CD4-positive, alpha-beta T cell (primary cell): Measurements from ENCODE around the gene ERBB3. TPM values are rescaled to one million over a fixed set of nuclear protein-coding genes. Genes with fewer than 3 reads are reported as not detected.
A peak's percentile ranks its signal among the peaks of the same experiment; 100 is the strongest.
"Not testable (repeated sequence)": the region's sequence is repeated elsewhere in the genome, so short reads cannot be mapped to it uniquely, and the experiment has no call there.

Source experiments
- ATAC-seq: fragments of 200-7000 bp; cut with Tn5 transposase; one replicate; pipeline ENCODE4 v1.10.0; 2022; ENCODE audit warnings: mild to moderate bottlenecking; ENCODE audit not compliant: poor library complexity
- CTCF ChIA-PET: fragments of 350-600 bp; sonication (Branson Sonifier 250); formaldehyde crosslinking; loops from one replicate; lab custom pipeline; 2021; ENCODE audit warnings: antibody characterized with exemption, inconsistent platforms; lab: Charles Lee
- POLR2A ChIA-PET: fragments of 350-600 bp; sonication (Branson Sonifier 250); formaldehyde crosslinking; loops from one replicate; lab custom pipeline; 2021; ENCODE audit warnings: antibody characterized with exemption, inconsistent platforms; lab: Charles Lee
- DNase-seq, 14 experiments: peaks; one replicate each; pipeline ENCODE4 v3.0.0-alpha.2; 2013 to 2020; ENCODE audit warnings: mixed read lengths in 2 of 14
- H3K27ac ChIP-seq, 2 donors: one replicate each; pipeline versions ENCODE4 v1.5.1 to v1.7.0; 2013; ENCODE audit warnings: low read length in 2 of 2, low read depth in 1 of 2, mild to moderate bottlenecking in 1 of 2
- H3K27me3 ChIP-seq, 2 experiments: 1 replicate in 1 of 2; 2 replicates in 1 of 2; pipeline versions ENCODE4 v1.6.1 to v1.7.0; 2013; ENCODE audit warnings: low read length in 2 of 2, control low read depth in 1 of 2, mild to moderate bottlenecking in 1 of 2, moderate library complexity in 1 of 2; ENCODE audit not compliant: insufficient read depth in 2 of 2, control insufficient read depth in 1 of 2
- H3K36me3 ChIP-seq: one replicate; pipeline ENCODE4 v1.6.1; 2013; ENCODE audit warnings: low read length, control low read depth; ENCODE audit not compliant: insufficient read depth
- H3K4me1 ChIP-seq: one replicate; pipeline ENCODE4 v1.6.1; 2013; ENCODE audit warnings: low read length, control low read depth; ENCODE audit not compliant: insufficient read depth
- H3K4me3 ChIP-seq: one replicate; pipeline ENCODE4 v1.5.1; 2013; ENCODE audit warnings: mild to moderate bottlenecking, low read length, moderate library complexity
- H3K9me3 ChIP-seq, 2 experiments: 1 replicate in 1 of 2; 2 replicates in 1 of 2; pipeline versions ENCODE4 v1.6.1 to v1.7.0; 2013; ENCODE audit warnings: low read length in 2 of 2, mild to moderate bottlenecking in 2 of 2, control low read depth in 1 of 2, moderate library complexity in 1 of 2; ENCODE audit not compliant: control insufficient read depth in 1 of 2, insufficient read depth in 1 of 2
- H3K27ac Mint-ChIP-seq: one replicate; pipeline ENCODE4 v1.8.0; 2020; ENCODE audit warnings: mixed read lengths
- H3K27me3 Mint-ChIP-seq: one replicate; pipeline ENCODE4 v1.8.0; 2021; ENCODE audit warnings: mixed read lengths
- H3K36me3 Mint-ChIP-seq: one replicate; pipeline ENCODE4 v1.8.0; 2021; ENCODE audit warnings: low read depth, mixed read lengths
- H3K4me1 Mint-ChIP-seq: one replicate; pipeline ENCODE4 v1.8.0; 2021; ENCODE audit warnings: low read depth, mixed read lengths
- H3K4me3 Mint-ChIP-seq: one replicate; pipeline ENCODE4 v1.8.0; 2020; ENCODE audit warnings: mild to moderate bottlenecking, mixed read lengths
- H3K9me3 Mint-ChIP-seq: one replicate; pipeline ENCODE4 v1.8.0; 2020; ENCODE audit warnings: mixed read lengths
- intact Hi-C, 2 experiments: fragments of 100-400 bp; cut with DNase I in 1 of 2; cut with micrococcal nuclease in 1 of 2; formaldehyde crosslinking; loops; one replicate each; pipeline versions ENCODE4 v1.15.1 to v1.9.0; 2023 to 2025; cut with DNase I, micrococcal nuclease
- total RNA-seq, 174 experiments: library from RNA in 2 of 174; stranded (reverse) in 2 of 174; gene quantifications; one replicate each; pipeline ENCODE4 v1.2.3 and lab custom pipeline; 2021 to 2026
- TF ChIP-seq, protein P1 (sequence below): fragments of 200-600 bp; IDR thresholded peaks from one replicate; pipeline ENCODE4 v1.8.0; 2022; ENCODE audit warnings: antibody characterized with exemption, mild to moderate bottlenecking

ERBB3 gene
- total RNA-seq, 2 experiments from 2014 or later, result 0.22 to 0.47 TPM

DNA sequence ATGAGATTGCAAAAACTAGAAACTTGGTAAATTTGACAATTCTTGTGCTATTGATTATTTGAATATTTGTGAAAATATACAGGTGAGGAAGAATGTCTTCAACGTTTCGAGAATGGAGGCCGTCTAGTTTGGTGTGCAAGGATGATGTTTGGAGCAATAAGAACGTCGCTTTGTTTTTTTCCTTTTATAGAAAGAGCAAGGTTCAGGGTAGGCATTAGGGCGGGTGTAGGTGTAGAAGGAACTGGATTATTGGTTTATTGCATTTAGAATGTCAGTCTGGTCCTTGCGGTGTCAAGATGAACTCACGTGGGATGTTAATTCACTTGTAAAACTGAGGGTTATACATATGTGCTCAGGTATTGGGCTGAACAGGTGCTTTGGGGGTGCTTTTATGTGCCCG is 37.1 kb upstream of the ERBB3 start:
- H3K9me3 Mint-ChIP-seq, result no peaks in the 10 kb centered on the region
- Histone ChIP-seq H3K4me1 (peaks cover 34% of the 10 kb centered on the region), H3K27ac (peak overlapping the region; percentile 88 to 90), H3K27me3 (no peaks in the 10 kb centered on the region), H3K4me3 (peak overlapping the region; percentile 95), H3K9me3 (no peaks in the 10 kb centered on the region), H3K36me3 (peaks cover 33% of the 10 kb centered on the region)
- peak overlapping the region; percentile 86 for H3K27ac Mint-ChIP-seq
- CTCF ChIA-PET, result interaction anchor here (2.0 kb wide), 1 partner anchor 46 kb away, joined by 8 read pairs; the partner anchor contains the start of gene SUOX
- DNase-seq (no peak), ATAC-seq (no peak)
- POLR2A ChIA-PET, result interaction anchor here (5.8 kb wide), 1 partner anchor 61 kb away, joined by 32 read pairs; the partner anchor contains the start of gene PA2G4
- peaks cover 57% of the 10 kb centered on the region for H3K4me1 Mint-ChIP-seq
- TF ChIP-seq, protein P1, sequence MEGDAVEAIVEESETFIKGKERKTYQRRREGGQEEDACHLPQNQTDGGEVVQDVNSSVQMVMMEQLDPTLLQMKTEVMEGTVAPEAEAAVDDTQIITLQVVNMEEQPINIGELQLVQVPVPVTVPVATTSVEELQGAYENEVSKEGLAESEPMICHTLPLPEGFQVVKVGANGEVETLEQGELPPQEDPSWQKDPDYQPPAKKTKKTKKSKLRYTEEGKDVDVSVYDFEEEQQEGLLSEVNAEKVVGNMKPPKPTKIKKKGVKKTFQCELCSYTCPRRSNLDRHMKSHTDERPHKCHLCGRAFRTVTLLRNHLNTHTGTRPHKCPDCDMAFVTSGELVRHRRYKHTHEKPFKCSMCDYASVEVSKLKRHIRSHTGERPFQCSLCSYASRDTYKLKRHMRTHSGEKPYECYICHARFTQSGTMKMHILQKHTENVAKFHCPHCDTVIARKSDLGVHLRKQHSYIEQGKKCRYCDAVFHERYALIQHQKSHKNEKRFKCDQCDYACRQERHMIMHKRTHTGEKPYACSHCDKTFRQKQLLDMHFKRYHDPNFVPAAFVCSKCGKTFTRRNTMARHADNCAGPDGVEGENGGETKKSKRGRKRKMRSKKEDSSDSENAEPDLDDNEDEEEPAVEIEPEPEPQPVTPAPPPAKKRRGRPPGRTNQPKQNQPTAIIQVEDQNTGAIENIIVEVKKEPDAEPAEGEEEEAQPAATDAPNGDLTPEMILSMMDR, result no peak
- intact Hi-C loops, result loop anchor here (1.0 to 10.0 kb wide), 8 partner anchors 61 to 301 kb away; partner anchors contain the start of genes PA2G4 (in 2 of the 2), ANKRD52 (in 1 of the 2), DGKA (in 1 of the 2) and DNAJC14 (in 1 of the 2)
- H3K36me3 Mint-ChIP-seq, result peaks cover 50% of the 10 kb centered on the region
- H3K4me3 Mint-ChIP-seq, result peak overlapping the region; percentile 94
- H3K27me3 Mint-ChIP-seq, result no peaks in the 10 kb centered on the region

GRCh38 chr12:56046027-56046780 is 33.8 kb upstream of the ERBB3 start:
- Histone ChIP-seq H3K4me1 (peaks cover 27% of the 10 kb centered on the region), H3K27ac (peak overlapping the region in 1 of 2 donors; percentile 25), H3K27me3 (no peaks in the 10 kb centered on the region), H3K4me3 (no peak overlapping the region), H3K36me3 (peaks cover 33% of the 10 kb centered on the region), H3K9me3 (no peaks in the 10 kb centered on the region)
- no peak overlapping the region for H3K4me3 Mint-ChIP-seq
- H3K4me1 Mint-ChIP-seq, result peaks cover 39% of the 10 kb centered on the region
- H3K9me3 Mint-ChIP-seq, result no peaks in the 10 kb centered on the region
- ChIA-PET POLR2A (interaction anchor here (1.1 to 5.8 kb wide), 5 partner anchors 50 to 217 kb away, joined by 3 to 32 read pairs (median 8); partner anchors contain the start of genes DNAJC14, ESYT1, PA2G4 and ZC3H10), CTCF (interaction anchor here (1.2 to 3.2 kb wide), 11 partner anchors 8 to 144 kb away, joined by 3 to 24 read pairs (median 6); partner anchors contain the start of genes PA2G4, RPL41, SMARCC2 and ZC3H10)
- no peak overlapping the region for H3K27ac Mint-ChIP-seq
- ATAC-seq (no peak), DNase-seq (no peak)
- intact Hi-C loops, result loop anchor here (2.0 to 10.0 kb wide), 6 partner anchors 73 to 421 kb away; partner anchors contain the start of genes NABP2 (in 1 of the 2), ORMDL2 (in 1 of the 2), RNF41 (in 1 of the 2) and SARNP (in 1 of the 2)
- peaks cover 50% of the 10 kb centered on the region for H3K36me3 Mint-ChIP-seq
- H3K27me3 Mint-ChIP-seq, result no peaks in the 10 kb centered on the region
- TF ChIP-seq, protein P1, result no peak

DNA sequence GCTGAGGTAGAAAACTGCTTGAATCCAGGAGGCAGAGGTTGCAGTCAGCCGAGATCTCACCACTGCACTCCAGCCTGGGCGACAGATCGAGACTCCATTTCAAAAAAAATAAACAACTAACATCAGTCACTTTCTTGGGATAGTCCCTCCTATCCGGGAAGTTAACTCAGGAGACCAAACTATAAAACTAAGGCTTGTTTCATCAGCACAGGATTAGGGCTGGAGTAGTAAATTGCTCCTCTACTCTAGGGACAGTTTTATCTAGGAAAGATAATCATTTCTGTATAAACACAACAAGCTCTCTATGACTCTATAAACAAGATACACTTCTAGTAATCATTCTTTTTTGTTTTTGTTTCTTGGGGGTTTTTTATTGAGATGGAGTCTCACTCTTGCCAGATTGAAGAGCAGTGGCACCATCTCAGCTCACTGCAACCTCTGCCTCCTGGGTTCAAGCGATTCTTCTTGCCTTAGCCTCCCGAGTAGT is 26.5 kb upstream of the ERBB3 start:
- Histone ChIP-seq H3K27ac (no peak overlapping the region), H3K27me3 (no peaks in the 10 kb centered on the region), H3K4me1 (peaks cover 5% of the 10 kb centered on the region), H3K4me3 (no peak overlapping the region), H3K36me3 (no peaks in the 10 kb centered on the region), H3K9me3 (no peaks in the 10 kb centered on the region)
- TF ChIP-seq, protein P1, result no peak
- H3K4me3 Mint-ChIP-seq, result no peak overlapping the region
- ChIA-PET POLR2A (interaction anchor here (0.6 kb wide), 1 partner anchor 212 kb away, joined by 3 read pairs; no protein-coding TSS in a partner anchor), CTCF (no interaction called here)
- no peaks in the 10 kb centered on the region for H3K4me1 Mint-ChIP-seq
- intact Hi-C loops, result no loop called here
- ATAC-seq (no peak), DNase-seq (no peak)
- no peaks in the 10 kb centered on the region for H3K9me3 Mint-ChIP-seq
- H3K27ac Mint-ChIP-seq, result no peak overlapping the region
- H3K36me3 Mint-ChIP-seq, result no peaks in the 10 kb centered on the region
- no peaks in the 10 kb centered on the region for H3K27me3 Mint-ChIP-seq

DNA sequence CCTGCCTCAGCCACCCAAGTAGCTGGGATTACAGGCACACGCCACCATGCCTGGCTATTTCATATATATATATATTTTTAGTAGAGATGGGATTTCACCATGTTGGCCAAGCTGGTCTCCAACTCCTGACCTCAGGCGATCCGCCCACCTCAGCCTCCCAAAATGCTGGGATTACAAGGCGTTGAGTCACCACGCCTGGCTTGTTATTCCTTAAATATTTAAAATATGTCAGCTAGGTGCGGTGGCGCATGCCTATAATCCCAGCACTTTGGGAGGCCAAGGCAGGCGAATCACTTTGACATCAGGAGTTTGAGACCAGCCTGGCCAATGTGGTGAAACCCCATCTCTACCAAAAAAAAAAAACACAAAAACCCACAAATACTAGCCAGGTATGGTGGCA is 20.0 kb upstream of the ERBB3 start:
- ATAC-seq, H3K36me3 Mint-ChIP-seq, DNase-seq, intact Hi-C loops, H3K27me3 ChIP-seq, H3K27ac Mint-ChIP-seq, H3K27me3 Mint-ChIP-seq, H3K4me3 Mint-ChIP-seq, H3K36me3 ChIP-seq, H3K4me1 Mint-ChIP-seq, H3K27ac ChIP-seq, H3K9me3 ChIP-seq, H3K9me3 Mint-ChIP-seq, H3K4me3 ChIP-seq, H3K4me1 ChIP-seq: not testable (repeated sequence)
- ChIA-PET POLR2A (interaction anchor here (0.6 kb wide), 1 partner anchor 131 kb away, joined by 3 read pairs; no protein-coding TSS in a partner anchor), CTCF (interaction anchor here (2.5 kb wide), 1 partner anchor 13 kb away, joined by 8 read pairs; no protein-coding TSS in a partner anchor)
